Caco-2 (cell line): ENCODE results near the gene YWHAQ. TPM values are rescaled to one million over a fixed set of nuclear protein-coding genes. Genes with fewer than 3 reads are reported as not detected.

Experiments
- BruUV-seq: library from RNA; stranded (reverse); fragments of 400-500 nt; replicated peaks from 2 replicates; lab custom pipeline; 2021; lab: Mats Ljungman, UMichigan
- CTCF ChIA-PET: fragments of 300-600 bp; sonication (Branson Sonifier 250); formaldehyde crosslinking; loops from one replicate; lab custom pipeline; 2022; ENCODE audit warnings: antibody characterized with exemption; lab: Charles Lee
- POLR2A ChIA-PET: fragments of 300-600 bp; sonication (Branson Sonifier 250); formaldehyde crosslinking; loops from one replicate; lab custom pipeline; 2022; ENCODE audit warnings: antibody characterized with exemption; lab: Charles Lee
- DNase-seq, 2 experiments: peaks; one replicate each; pipeline versions ENCODE4 v3.0.0 to v3.0.0-alpha.2; 2020 to 2022
- H3K27me3 ChIP-seq: replicated peaks from 2 replicates; pipeline ENCODE4 v1.6.0; 2011; ENCODE audit warnings: low read length; ENCODE audit not compliant: control insufficient read depth, insufficient read depth
- H3K36me3 ChIP-seq: 2 replicates; pipeline ENCODE4 v1.5.1; 2011; ENCODE audit warnings: low read length; ENCODE audit not compliant: control insufficient read depth, insufficient read depth
- H3K4me1 ChIP-seq: fragments of 250-450 bp; sonication (Bioruptor Pico); 2 replicates; pipeline ENCODE4 v1.5.1; 2020; ENCODE audit warnings: mild to moderate bottlenecking
- H3K4me3 ChIP-seq: 2 replicates; pipeline ENCODE4 v1.5.1; 2011; ENCODE audit warnings: low read depth, mild to moderate bottlenecking, control low read depth, low read length
- H3K9me3 ChIP-seq: fragments of 250-450 bp; sonication (Bioruptor Pico); 2 replicates; pipeline ENCODE4 v1.5.1; 2020; ENCODE audit warnings: mild to moderate bottlenecking, moderate library complexity
- H3K27ac Mint-ChIP-seq: one replicate; pipeline ENCODE4 v1.8.0; 2022; ENCODE audit warnings: mixed read lengths; ENCODE audit not compliant: unreplicated experiment
- H3K27me3 Mint-ChIP-seq: one replicate; pipeline ENCODE4 v1.8.0; 2022; ENCODE audit warnings: mixed read lengths; ENCODE audit not compliant: insufficient read depth, unreplicated experiment
- H3K36me3 Mint-ChIP-seq: one replicate; pipeline ENCODE4 v1.8.0; 2022; ENCODE audit warnings: mild to moderate bottlenecking, mixed read lengths; ENCODE audit not compliant: insufficient read depth, unreplicated experiment
- H3K4me1 Mint-ChIP-seq: one replicate; pipeline ENCODE4 v1.8.0; 2022; ENCODE audit warnings: low read depth, mixed read lengths; ENCODE audit not compliant: unreplicated experiment
- H3K4me3 Mint-ChIP-seq: one replicate; pipeline ENCODE4 v1.8.0; 2022; ENCODE audit warnings: mild to moderate bottlenecking, moderate library complexity, mixed read lengths; ENCODE audit not compliant: unreplicated experiment
- H3K9me3 Mint-ChIP-seq: one replicate; pipeline ENCODE4 v1.8.0; 2022; ENCODE audit warnings: mixed read lengths; ENCODE audit not compliant: unreplicated experiment
- CTCF ChIP-seq, 2 experiments: fragments of 200-600 bp in 1 of 2; IDR thresholded peaks; 1 replicate in 1 of 2; 2 replicates in 1 of 2; pipeline versions ENCODE4 v1.5.1 to v1.8.0; 2011 to 2022; ENCODE audit warnings: antibody characterized with exemption in 1 of 2, control low read depth in 1 of 2, inconsistent platforms in 1 of 2, low read depth in 1 of 2, low read length in 1 of 2, mild to moderate bottlenecking in 1 of 2, moderate library complexity in 1 of 2; ENCODE audit not compliant: insufficient read depth in 1 of 2, severe bottlenecking in 1 of 2, unreplicated experiment in 1 of 2
- intact Hi-C: fragments of 100-400 bp; cut with micrococcal nuclease; formaldehyde crosslinking; loops from one replicate; pipeline ENCODE4 v1.10.0; 2022; ENCODE audit not compliant: unreplicated experiment
- total RNA-seq: library from RNA; stranded (reverse); gene quantifications from 2 replicates; pipeline ENCODE4 v1.2.3, GENCODE V29; 2022

The YWHAQ gene
- total RNA-seq, 1 experiment from 2014 or later = 344 TPM

DNA sequence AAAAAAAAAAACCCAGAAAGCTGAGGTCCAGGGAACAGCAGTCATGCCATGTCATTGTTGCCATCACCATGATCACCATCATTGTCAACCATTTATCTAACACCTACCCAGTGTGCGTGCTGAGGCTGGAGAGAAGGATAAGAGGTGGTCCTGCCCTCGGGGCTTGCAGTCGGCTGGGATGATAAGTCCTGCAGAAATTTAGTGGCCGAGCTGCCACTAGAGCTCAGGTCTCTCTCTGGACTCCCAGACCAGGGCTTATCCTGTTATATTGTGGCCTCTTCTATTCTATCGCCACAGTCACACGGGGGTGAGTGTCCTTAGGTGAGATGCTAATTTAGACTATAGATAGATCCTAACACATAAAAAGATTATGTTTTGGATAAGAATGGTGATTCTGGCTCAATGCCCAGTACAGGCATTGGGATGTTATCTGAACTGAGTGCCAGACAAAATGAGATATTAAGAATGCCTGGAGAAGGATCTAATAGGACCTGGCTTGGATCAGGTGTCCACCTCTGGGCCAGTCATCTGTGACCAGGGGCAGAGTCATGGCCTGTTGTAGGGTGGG is 43.2 kb upstream of the YWHAQ start:
- ChIA-PET POLR2A (no interaction called here), CTCF (no interaction called here)
- Mint-ChIP-seq H3K36me3 (no peaks in the 10 kb centered on the region), H3K27me3 (no peaks in the 10 kb centered on the region), H3K27ac (no peak overlapping the region), H3K4me3 (no peak overlapping the region), H3K9me3 (no peaks in the 10 kb centered on the region), H3K4me1 (no peaks in the 10 kb centered on the region)
- H3K27me3 ChIP-seq = no peaks in the 10 kb centered on the region
- no peaks in the 10 kb centered on the region for H3K36me3 ChIP-seq
- intact Hi-C loops = no loop called here
- BruUV-seq = no TSS peak
- H3K4me1 ChIP-seq = no peaks in the 10 kb centered on the region
- H3K4me3 ChIP-seq = no peak overlapping the region
- no peaks in the 10 kb centered on the region for H3K9me3 ChIP-seq
- no peak for DNase-seq
- no peak for TF ChIP-seq CTCF (IDR thresholded peaks at IDR 0.05; ENCODE audit: insufficient read depth in 1 of 2, low read depth in 1 of 2, low read length in 1 of 2, severe bottlenecking in 1 of 2, unreplicated experiment in 1 of 2)

- Histone ChIP-seq H3K4me1 (no peaks in the 10 kb centered on the region), H3K36me3 (no peaks in the 10 kb centered on the region), H3K4me3 (no peak overlapping the region), H3K27me3 (no peaks in the 10 kb centered on the region), H3K9me3 (no peaks in the 10 kb centered on the region)
- no peaks in the 10 kb centered on the region for H3K9me3 Mint-ChIP-seq
- no peak for TF ChIP-seq CTCF (IDR thresholded peaks at IDR 0.05; ENCODE audit: insufficient read depth in 1 of 2, low read depth in 1 of 2, low read length in 1 of 2, severe bottlenecking in 1 of 2, unreplicated experiment in 1 of 2)
- no peaks in the 10 kb centered on the region for H3K27me3 Mint-ChIP-seq
- intact Hi-C loops = no loop called here
- POLR2A ChIA-PET = interaction anchor here (0.6 to 0.7 kb wide), 2 partner anchors 62 to 73 kb away, joined by 3 to 5 read pairs; no protein-coding TSS in a partner anchor
- no TSS peak for BruUV-seq
- H3K4me1 Mint-ChIP-seq = no peaks in the 10 kb centered on the region
- no peak overlapping the region for H3K27ac Mint-ChIP-seq
- H3K36me3 Mint-ChIP-seq = no peaks in the 10 kb centered on the region
- no peak overlapping the region for H3K4me3 Mint-ChIP-seq
- CTCF ChIA-PET = no interaction called here
- DNase-seq = no peak
Measured at GRCh38 chr2:9668687-9669345, 38.0 kb upstream of the YWHAQ start.

- POLR2A ChIA-PET = no interaction called here
- intact Hi-C loops = no loop called here
Measured at GRCh38 chr2:9667826-9668225, 37.0 kb upstream of the YWHAQ start.

More at GRCh38 chr2:9667826-9668225, 37.0 kb upstream of the YWHAQ start:
- Histone ChIP-seq H3K36me3 (no peaks in the 10 kb centered on the region), H3K9me3 (no peaks in the 10 kb centered on the region), H3K27me3 (no peaks in the 10 kb centered on the region), H3K4me3 (no peak overlapping the region), H3K4me1 (no peaks in the 10 kb centered on the region)
- BruUV-seq = no TSS peak
- CTCF ChIA-PET = no interaction called here
- DNase-seq = no peak
- TF ChIP-seq CTCF (IDR thresholded peaks at IDR 0.05; ENCODE audit: insufficient read depth in 1 of 2, low read depth in 1 of 2, low read length in 1 of 2, severe bottlenecking in 1 of 2, unreplicated experiment in 1 of 2) = no peak
- H3K27ac Mint-ChIP-seq = no peak overlapping the region
- no peak overlapping the region for H3K4me3 Mint-ChIP-seq
- no peaks in the 10 kb centered on the region for H3K27me3 Mint-ChIP-seq
- H3K9me3 Mint-ChIP-seq = no peaks in the 10 kb centered on the region
- H3K36me3 Mint-ChIP-seq = no peaks in the 10 kb centered on the region
- H3K4me1 Mint-ChIP-seq = no peaks in the 10 kb centered on the region
